Esophagus muscularis mucosa (tissue), 4 donors: ENCODE measurements around the gene DCUN1D4. TPM values are rescaled to one million over a fixed set of nuclear protein-coding genes. Genes with fewer than 3 reads are reported as not detected.

Experiments used
- DNase-seq: peaks from one replicate; pipeline ENCODE4 v3.0.0-alpha.2; 2017; ENCODE audit errors: extremely low spot score
- H3K27ac ChIP-seq, 4 donors: fragments of 200-600 bp; sonication (generic); replicated peaks in 1 of 4; 1 replicate in 3 of 4; 2 replicates in 1 of 4; pipeline ENCODE4 v1.5.1; 2016 to 2019; ENCODE audit warnings: mild to moderate bottlenecking in 1 of 4
- H3K27me3 ChIP-seq, 4 donors: fragments of 200-600 bp; sonication (generic); one replicate each; pipeline versions ENCODE4 v1.5.1 to v1.6.0; 2016 to 2019
- H3K36me3 ChIP-seq, 4 donors: fragments of 200-600 bp; sonication (generic); one replicate each; pipeline ENCODE4 v1.5.1; 2016 to 2019
- H3K4me1 ChIP-seq, 4 donors: fragments of 200-600 bp; sonication (generic); one replicate each; pipeline ENCODE4 v1.5.1; 2016 to 2019
- H3K4me3 ChIP-seq, 4 donors: fragments of 200-600 bp; sonication (generic); 1 replicate in 2 of 4; 2 replicates in 2 of 4; pipeline ENCODE4 v1.5.1; 2016 to 2019; ENCODE audit warnings: mild to moderate bottlenecking in 4 of 4, moderate library complexity in 1 of 4
- H3K9me3 ChIP-seq, 4 donors: fragments of 200-600 bp; sonication (generic); 1 replicate in 3 of 4; 2 replicates in 1 of 4; pipeline ENCODE4 v1.5.1; 2016 to 2019
- EP300 ChIP-seq: sonication (generic); formaldehyde crosslinking; IDR thresholded peaks from one replicate; pipeline ENCODE4 v1.6.1; 2017; ENCODE audit warnings: antibody characterized with exemption
- POLR2A ChIP-seq: fragments of 450-650 bp; IDR thresholded peaks from one replicate; pipeline ENCODE4 v1.6.1; 2017; ENCODE audit warnings: antibody characterized with exemption, moderate library complexity, mild to moderate bottlenecking, low read depth
- POLR2AphosphoS5 ChIP-seq, 2 donors: sonication (generic); formaldehyde crosslinking; IDR thresholded peaks; one replicate each; pipeline ENCODE4 v1.6.1; 2017; ENCODE audit warnings: antibody characterized with exemption in 2 of 2
- WGBS: methylation state at CpG from one replicate; pipeline ENCODE4 v1.1.5; 2018; 5-methylcytosine and 5-hydroxymethylcytosine counted together
- intact Hi-C: fragments of 100-400 bp; cut with DNase I; formaldehyde crosslinking; loops from one replicate; pipeline ENCODE4 v1.15.1; 2023
- total RNA-seq, 4 donors: library from RNA; depleted of rRNA; stranded (reverse); fragments of >200 nt; gene quantifications; one replicate each; pipeline versions ENCODE4 v1.1.0 to v1.2.1, GENCODE V29; 2016
- TF ChIP-seq, protein P1 (sequence below), 3 experiments: fragments of 200-600 bp in 2 of 3; fragments of 450-650 bp in 1 of 3; sonication (generic) in 2 of 3; IDR thresholded peaks; one replicate each; pipeline ENCODE4 v1.5.1; 2017 to 2019; ENCODE audit warnings: antibody characterized with exemption in 3 of 3, mild to moderate bottlenecking in 2 of 3, moderate library complexity in 1 of 3

DCUN1D4 gene
- total RNA-seq, 4 donors from 2014 or later: 36.0 to 70.6 (median 51.9) TPM

DNA sequence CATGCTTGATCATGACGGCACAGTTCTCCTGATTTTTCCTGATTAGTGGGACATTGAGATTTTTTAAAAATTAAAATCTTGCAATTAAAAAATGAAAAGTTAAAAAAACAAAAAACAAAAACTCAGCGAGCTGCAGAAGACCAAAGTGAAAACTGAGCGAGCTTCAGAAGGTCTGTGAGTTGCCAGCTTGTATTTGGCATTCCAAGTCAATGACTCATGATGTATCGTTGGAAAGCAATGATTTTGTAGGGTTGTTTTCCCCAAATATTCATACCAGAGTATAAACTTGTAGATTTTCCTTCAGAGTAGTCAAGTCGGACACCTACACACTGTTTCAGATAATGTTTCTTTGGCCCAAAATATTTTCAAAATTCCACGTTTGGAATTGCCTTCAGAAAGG, 100.3 kb downstream of the DCUN1D4 start:
- intact Hi-C loops: no loop called here
- Histone ChIP-seq H3K4me3 (no peak overlapping the region), H3K27ac (no peak overlapping the region), H3K9me3 (no peaks in the 10 kb centered on the region), H3K36me3 (no peaks in the 10 kb centered on the region), H3K27me3 (no peaks in the 10 kb centered on the region), H3K4me1 (no peaks in the 10 kb centered on the region)
- DNase-seq: peak; percentile 29
- TF ChIP-seq EP300: no peak
- 82% methylated on average over 6 of the region's 6 CpGs for WGBS

DNA sequence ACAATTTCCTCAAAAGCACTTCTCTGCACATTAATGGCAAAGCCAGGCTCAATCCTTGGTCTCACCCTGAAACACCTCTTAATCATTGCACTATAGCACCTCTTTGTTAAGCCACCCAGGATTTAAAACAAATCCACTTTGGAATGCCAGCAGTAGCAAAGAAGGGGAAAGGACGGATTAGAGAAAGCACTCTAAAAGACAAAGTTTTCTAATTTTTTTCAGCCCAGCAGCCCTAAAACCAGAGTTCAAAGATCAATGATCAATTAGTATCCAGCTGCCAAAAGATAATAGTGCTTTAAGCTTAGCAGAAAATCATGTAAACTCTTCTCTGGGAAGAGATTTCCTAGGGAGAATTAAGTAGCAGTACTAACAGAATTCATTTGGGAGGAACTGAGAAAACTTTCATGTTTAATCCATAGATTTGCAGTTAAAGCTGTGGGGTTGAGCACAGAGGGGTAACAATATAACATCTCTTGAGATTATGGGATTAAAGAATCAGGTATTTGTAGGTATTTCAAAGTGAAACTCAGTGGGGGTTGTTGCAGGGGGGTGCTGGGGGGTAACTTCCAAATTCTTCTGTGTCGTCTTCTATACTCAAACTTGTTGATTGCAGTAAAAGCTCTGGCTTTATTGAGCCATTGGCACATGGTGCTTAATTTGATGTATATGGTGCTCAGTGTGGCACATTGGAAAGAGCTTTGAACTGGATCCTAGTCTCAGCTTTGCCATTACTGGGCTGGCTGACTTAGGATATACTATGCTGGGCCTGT, 115.4 kb downstream of the DCUN1D4 start:
- H3K27me3 ChIP-seq: no peaks in the 10 kb centered on the region
- no peak for DNase-seq
- TF ChIP-seq EP300 (no peak), POLR2AphosphoS5 (IDR thresholded peaks at IDR 0.05) (no peak), POLR2A (no peak)
- TF ChIP-seq, protein P1, sequence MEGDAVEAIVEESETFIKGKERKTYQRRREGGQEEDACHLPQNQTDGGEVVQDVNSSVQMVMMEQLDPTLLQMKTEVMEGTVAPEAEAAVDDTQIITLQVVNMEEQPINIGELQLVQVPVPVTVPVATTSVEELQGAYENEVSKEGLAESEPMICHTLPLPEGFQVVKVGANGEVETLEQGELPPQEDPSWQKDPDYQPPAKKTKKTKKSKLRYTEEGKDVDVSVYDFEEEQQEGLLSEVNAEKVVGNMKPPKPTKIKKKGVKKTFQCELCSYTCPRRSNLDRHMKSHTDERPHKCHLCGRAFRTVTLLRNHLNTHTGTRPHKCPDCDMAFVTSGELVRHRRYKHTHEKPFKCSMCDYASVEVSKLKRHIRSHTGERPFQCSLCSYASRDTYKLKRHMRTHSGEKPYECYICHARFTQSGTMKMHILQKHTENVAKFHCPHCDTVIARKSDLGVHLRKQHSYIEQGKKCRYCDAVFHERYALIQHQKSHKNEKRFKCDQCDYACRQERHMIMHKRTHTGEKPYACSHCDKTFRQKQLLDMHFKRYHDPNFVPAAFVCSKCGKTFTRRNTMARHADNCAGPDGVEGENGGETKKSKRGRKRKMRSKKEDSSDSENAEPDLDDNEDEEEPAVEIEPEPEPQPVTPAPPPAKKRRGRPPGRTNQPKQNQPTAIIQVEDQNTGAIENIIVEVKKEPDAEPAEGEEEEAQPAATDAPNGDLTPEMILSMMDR (IDR thresholded peaks at IDR 0.05): no peak
- intact Hi-C loops: no loop called here
- no peaks in the 10 kb centered on the region for H3K4me1 ChIP-seq
- H3K9me3 ChIP-seq: peaks cover 0 to 6% (median 2%) of the 10 kb centered on the region in 4 donors
- H3K4me3 ChIP-seq: no peak overlapping the region
- no peak overlapping the region for H3K27ac ChIP-seq
- 67% methylated on average over 2 of the region's 2 CpGs for WGBS
- no peaks in the 10 kb centered on the region for H3K36me3 ChIP-seq

DNA sequence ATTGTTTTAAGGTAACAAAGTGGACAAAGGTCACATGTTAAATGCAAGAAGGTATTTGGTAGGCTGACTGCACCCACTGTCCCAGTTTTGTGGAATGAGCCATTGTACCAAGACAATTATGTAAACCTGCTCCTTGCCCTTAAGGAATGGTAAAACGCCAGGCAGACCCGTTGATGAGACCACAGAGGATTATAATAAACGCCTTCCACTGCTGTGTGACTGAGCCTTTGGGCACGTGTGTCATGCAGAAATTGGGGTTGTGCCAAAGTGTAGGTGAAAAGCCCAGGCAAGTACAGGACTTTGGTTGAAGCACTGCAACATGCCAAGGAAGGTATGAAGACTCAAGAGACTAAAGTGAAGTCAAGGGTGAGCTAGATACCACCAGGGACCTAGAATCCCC, 117.5 kb downstream of the DCUN1D4 start:
- WGBS: 65% methylated on average over 4 of the region's 4 CpGs
- no peaks in the 10 kb centered on the region for H3K27me3 ChIP-seq
- intact Hi-C loops: no loop called here
- H3K4me3 ChIP-seq: no peak overlapping the region
- no peaks in the 10 kb centered on the region for H3K36me3 ChIP-seq
- no peak overlapping the region for H3K27ac ChIP-seq
- TF ChIP-seq EP300 (no peak), POLR2AphosphoS5 (IDR thresholded peaks at IDR 0.05) (no peak), POLR2A (no peak)
- TF ChIP-seq, protein P1 (IDR thresholded peaks at IDR 0.05): no peak
- no peaks in the 10 kb centered on the region for H3K4me1 ChIP-seq
- peaks cover 0 to 6% (median 2%) of the 10 kb centered on the region in 4 donors for H3K9me3 ChIP-seq
- DNase-seq: no peak

DNA sequence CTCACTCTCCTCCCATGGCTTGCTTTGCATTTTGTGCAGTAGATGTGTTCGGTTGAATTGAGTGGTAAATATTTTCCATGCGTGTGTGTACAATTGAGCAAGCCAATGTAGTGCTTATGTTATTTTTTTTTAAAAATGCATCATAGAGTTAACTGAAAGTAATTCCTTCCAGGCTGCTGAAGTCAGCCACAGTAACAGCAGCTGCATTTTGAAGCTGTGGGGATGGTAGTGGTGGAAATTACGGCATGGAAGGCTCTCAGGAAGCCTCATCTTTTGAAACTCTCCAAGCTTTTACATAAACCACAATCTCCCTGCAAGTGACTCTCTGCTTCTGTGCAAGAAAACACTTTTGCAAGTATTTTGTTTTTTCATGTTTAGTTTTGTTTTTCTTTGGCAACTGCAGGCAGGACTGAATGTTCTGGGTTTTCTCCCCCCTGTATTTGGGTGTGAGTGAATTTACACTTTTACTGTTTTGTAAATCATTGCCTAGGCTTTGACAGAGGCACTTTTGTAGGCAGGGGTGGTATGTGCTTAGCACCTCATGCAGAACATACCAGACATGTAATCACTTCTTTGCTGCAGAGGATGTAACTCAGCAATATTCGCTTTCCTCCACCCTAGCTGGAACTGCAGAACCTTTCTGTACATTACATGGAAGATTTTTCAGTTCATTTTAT, 121.0 kb downstream of the DCUN1D4 start:
- H3K4me1 ChIP-seq: no peaks in the 10 kb centered on the region
- DNase-seq: no peak
- TF ChIP-seq POLR2A: no peak
- TF ChIP-seq, protein P1 (IDR thresholded peaks at IDR 0.05): no peak
- no peak for TF ChIP-seq EP300
- TF ChIP-seq POLR2AphosphoS5 (IDR thresholded peaks at IDR 0.05): no peak
- peaks cover 0 to 6% (median 0%) of the 10 kb centered on the region in 4 donors for H3K9me3 ChIP-seq
- no peaks in the 10 kb centered on the region for H3K36me3 ChIP-seq
- intact Hi-C loops: no loop called here
- no peak overlapping the region for H3K4me3 ChIP-seq
- H3K27me3 ChIP-seq: no peaks in the 10 kb centered on the region
- no peak overlapping the region for H3K27ac ChIP-seq
- 87% methylated on average over 4 of the region's 4 CpGs for WGBS

DNA sequence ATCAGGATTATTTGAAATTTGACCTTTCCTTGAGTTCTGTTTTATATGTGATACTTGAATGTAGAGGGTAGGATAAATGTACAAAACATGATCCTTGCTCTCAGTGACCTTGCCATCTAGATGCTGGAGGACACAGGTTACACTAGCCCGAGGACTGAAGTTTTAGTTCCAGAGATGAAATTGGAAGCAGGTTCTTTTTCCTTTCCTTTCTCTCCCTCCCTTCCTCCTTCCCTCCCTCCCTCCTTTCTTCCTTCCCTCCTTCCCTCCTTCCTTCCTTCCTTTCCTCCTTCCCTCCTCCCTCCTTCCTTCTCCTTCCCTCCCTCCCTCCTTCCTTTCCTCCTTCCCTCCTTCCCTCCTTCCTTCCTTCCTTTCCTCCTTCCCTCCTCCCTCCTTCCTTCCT, 122.9 kb downstream of the DCUN1D4 start:
- WGBS: 88% methylated on average over 1 of the region's 1 CpG
- Histone ChIP-seq H3K36me3 (no peaks in the 10 kb centered on the region), H3K27ac (no peak overlapping the region), H3K9me3 (peaks cover 0 to 9% (median 0%) of the 10 kb centered on the region in 4 donors), H3K4me1 (no peaks in the 10 kb centered on the region), H3K27me3 (no peaks in the 10 kb centered on the region), H3K4me3 (no peak overlapping the region)
- no peak for DNase-seq
- intact Hi-C loops: no loop called here
- TF ChIP-seq POLR2A (no peak), POLR2AphosphoS5 (IDR thresholded peaks at IDR 0.05) (no peak), EP300 (no peak)
- TF ChIP-seq, protein P1 (IDR thresholded peaks at IDR 0.05): no peak
